Large intestine (tissue), 3 donors: Measurements from ENCODE around the gene PLEKHA6. TPM values are rescaled to one million over a fixed set of nuclear protein-coding genes. Genes with fewer than 3 reads are reported as not detected.
A peak's percentile ranks its signal among the peaks of the same experiment; 100 is the strongest.

Source experiments
- DNase-seq, 2 donors: peaks; one replicate each; pipeline versions ENCODE4 v3.0.0 to v3.0.0-alpha.2; 2013
- H3K27ac ChIP-seq: one replicate; pipeline ENCODE4 v1.5.1; 2013; ENCODE audit warnings: low read length
- H3K27me3 ChIP-seq: 2 replicates; pipeline ENCODE4 v1.6.1; 2013; ENCODE audit warnings: low read length; ENCODE audit not compliant: control insufficient read depth, insufficient read depth
- H3K36me3 ChIP-seq: 2 replicates; pipeline ENCODE4 v1.6.1; 2013; ENCODE audit warnings: low read length; ENCODE audit not compliant: control insufficient read depth, insufficient read depth
- H3K4me1 ChIP-seq: one replicate; pipeline ENCODE4 v1.6.1; 2013; ENCODE audit warnings: low read length; ENCODE audit not compliant: control insufficient read depth, insufficient read depth
- H3K4me3 ChIP-seq: one replicate; pipeline ENCODE4 v1.5.1; 2013; ENCODE audit warnings: low read length
- H3K9me3 ChIP-seq: one replicate; pipeline ENCODE4 v1.6.1; 2013; ENCODE audit warnings: mild to moderate bottlenecking, low read depth, low read length, moderate library complexity; ENCODE audit not compliant: control insufficient read depth
- WGBS: methylation state at CpG from one replicate; pipeline ENCODE4 v1.1.5; 2013; ENCODE audit warnings: low lambda C conversion rate; ENCODE audit not compliant: insufficient coverage; 5-methylcytosine and 5-hydroxymethylcytosine counted together
- polyA plus RNA-seq: library from polyadenylated mRNA; unstranded; fragments of 120-200 nt; gene quantifications from one replicate; pipeline ENCODE4 v1.2.1, GENCODE V29; 2013

PLEKHA6 gene
- polyA plus RNA-seq, 1 donor, result 59.3 TPM

DNA sequence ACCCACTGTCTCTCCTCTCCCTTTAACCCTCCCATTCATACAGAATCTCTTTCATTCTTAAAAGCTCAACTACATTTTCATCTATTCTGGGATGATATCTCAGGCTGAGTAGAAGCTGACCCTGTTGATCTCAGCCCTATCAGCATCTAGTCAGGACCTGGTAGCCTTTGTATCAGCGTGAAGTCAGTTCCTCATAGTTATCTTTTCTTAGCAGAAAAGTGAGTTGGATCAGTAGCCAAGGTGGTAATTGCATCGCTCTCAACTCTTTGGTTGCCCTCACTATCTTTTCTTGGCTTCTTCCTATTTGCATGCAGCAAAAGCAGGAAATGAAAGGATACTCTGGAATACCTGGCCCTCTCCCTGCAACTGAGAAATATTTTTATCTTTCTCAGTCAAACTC lies 132.4 kb downstream of the PLEKHA6 start:
- Histone ChIP-seq H3K27ac (peak overlapping the region; percentile 34), H3K27me3 (no peaks in the 10 kb centered on the region), H3K4me3 (no peak overlapping the region), H3K9me3 (no peaks in the 10 kb centered on the region), H3K36me3 (peaks cover 85% of the 10 kb centered on the region), H3K4me1 (peaks cover 27% of the 10 kb centered on the region)
- no peak for DNase-seq
- no CpG with 5 or more reads among the region's 2 CpGs for WGBS

DNA sequence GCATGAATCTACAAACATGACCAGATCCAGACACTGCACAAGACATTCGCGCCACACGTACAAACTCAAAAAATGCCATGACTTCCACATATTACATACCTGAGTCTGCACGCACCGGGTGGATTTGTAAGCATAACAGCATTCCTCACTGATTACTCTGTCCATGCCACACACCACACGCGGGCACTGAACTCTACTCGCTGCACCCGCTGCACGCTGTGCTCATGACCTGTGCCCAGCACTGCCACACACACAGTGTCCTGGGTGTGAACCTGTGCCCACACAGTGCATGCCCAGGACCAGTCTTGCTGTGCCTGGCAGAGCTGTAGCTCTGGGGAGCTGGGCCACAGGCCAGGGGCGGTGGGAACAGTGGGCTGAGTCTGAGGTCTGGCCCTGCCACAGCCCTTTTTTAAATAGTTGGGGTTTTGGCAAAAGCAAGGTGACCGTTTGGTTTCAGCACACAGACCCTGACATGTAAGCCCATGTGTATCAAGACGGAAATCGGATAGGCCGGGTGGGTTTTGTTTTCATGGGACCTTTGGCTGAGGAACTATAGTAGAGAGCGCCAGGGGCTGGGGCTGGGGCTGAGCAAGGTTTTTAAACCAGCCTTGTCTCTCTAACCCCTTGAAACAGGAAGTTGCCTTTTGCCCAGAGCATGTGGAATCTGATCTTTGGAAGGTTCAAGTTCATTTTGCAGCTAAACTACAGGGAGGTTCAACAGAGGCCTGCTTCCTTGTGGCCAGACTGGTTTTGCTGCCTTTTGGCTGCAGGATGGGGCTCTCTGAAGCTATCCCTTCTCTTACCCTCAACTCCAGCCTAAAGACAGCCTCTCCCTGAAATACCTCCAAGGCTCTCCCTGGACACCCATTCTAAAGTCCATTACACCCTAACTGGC lies 133.6 kb downstream of the PLEKHA6 start:
- no peaks in the 10 kb centered on the region for H3K27me3 ChIP-seq
- DNase-seq, result peak; percentile 63 to 87
- H3K27ac ChIP-seq, result peak overlapping the region; percentile 65
- peaks cover 27% of the 10 kb centered on the region for H3K4me1 ChIP-seq
- peaks cover 86% of the 10 kb centered on the region for H3K36me3 ChIP-seq
- WGBS, result no CpG with 5 or more reads among the region's 16 CpGs
- H3K9me3 ChIP-seq, result no peaks in the 10 kb centered on the region
- H3K4me3 ChIP-seq, result no peak overlapping the region

- WGBS, result no CpG with 5 or more reads among the region's 8 CpGs
- no peaks in the 10 kb centered on the region for H3K27me3 ChIP-seq
- H3K4me3 ChIP-seq, result no peak overlapping the region
- H3K9me3 ChIP-seq, result no peaks in the 10 kb centered on the region
- H3K4me1 ChIP-seq, result peaks cover 27% of the 10 kb centered on the region
- no peak for DNase-seq
- peaks cover 84% of the 10 kb centered on the region for H3K36me3 ChIP-seq
- H3K27ac ChIP-seq, result no peak overlapping the region
Measured at GRCh38 chr1:204224655-204225054, 135.1 kb downstream of the PLEKHA6 start.

DNA sequence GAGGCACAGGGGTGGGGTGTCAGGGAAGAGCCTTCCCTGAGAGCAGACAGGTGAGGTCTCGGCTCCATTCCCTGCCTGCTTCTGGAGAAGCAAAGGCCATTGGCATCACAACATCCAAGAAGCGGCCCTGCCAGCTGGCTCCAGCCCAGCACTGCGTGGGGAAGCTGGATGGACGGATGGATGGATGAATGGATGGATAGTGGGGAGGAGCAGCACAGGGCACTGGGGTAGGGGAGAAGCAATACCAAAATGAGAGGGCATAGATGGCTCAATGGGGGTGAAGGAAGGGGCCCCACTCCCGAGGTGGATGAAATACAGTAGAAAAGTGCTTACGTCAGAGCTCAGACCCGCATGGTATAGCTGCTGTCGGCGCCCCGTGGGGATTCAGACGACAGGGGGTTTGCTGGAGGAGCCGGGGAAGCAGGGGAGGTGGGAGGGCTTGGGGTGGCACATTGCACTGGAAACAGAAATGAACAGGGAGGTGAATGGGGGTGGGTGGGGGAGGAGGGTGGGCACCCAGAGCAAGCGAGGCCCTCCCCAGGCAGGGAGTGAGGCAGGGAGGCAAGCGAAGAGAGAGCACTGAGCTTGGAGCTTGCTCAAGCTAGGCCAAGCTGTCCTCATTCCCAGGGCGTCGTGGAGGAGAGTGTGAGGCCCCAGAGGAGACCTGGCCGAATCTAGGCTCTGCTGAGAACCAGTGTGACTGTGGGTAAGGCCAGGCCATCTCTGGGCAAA lies 136.4 kb downstream of the PLEKHA6 start:
- H3K4me1 ChIP-seq, result peaks cover 23% of the 10 kb centered on the region
- H3K4me3 ChIP-seq, result no peak overlapping the region
- no peaks in the 10 kb centered on the region for H3K9me3 ChIP-seq
- 80% methylated on average over 1 of the region's 17 CpGs for WGBS
- no peak for DNase-seq
- no peaks in the 10 kb centered on the region for H3K27me3 ChIP-seq
- no peak overlapping the region for H3K27ac ChIP-seq
- H3K36me3 ChIP-seq, result peaks cover 75% of the 10 kb centered on the region

GRCh38 chr1:204222764-204223055 lies 137.0 kb downstream of the PLEKHA6 start:
- Histone ChIP-seq H3K4me3 (no peak overlapping the region), H3K27ac (no peak overlapping the region), H3K9me3 (no peaks in the 10 kb centered on the region), H3K36me3 (peaks cover 69% of the 10 kb centered on the region), H3K27me3 (no peaks in the 10 kb centered on the region), H3K4me1 (peaks cover 17% of the 10 kb centered on the region)
- no peak for DNase-seq
- WGBS, result no CpG with 5 or more reads among the region's 3 CpGs

DNA sequence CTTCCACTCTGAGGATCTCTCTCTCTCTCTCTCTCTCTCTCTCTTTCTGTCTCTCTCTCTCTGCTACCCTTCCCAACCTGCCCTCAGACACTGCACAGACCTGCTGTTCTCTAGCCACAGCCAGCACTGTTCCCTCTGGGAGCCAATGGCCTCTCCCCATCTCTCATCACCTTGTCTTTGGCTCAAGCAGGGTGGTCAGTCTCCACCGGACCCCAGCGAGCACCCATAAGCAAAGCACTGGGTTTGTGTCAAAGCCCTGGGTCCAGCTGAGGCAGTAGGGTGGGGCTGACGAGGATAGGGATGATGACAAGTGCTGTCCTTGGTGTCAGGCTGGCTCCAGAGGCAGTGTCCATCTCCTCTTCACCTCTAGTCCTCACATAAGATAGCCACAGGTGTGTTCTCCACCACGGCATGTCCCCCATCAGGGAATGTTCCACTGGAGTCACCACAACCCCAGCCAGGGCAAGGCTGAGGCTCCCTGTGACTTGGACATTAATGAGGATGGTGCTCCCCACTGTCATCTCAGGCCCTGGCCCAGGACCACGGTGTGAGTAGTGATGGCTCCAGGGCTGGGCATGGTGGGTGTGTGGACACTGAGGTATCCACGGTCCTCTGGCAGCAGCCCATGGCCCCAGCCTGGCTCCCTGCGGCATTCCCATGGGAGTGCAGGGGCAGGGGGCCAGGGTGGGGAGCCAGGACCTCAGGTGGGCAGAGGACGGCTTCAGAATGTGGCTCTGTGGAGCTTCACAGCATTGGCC lies 137.5 kb downstream of the PLEKHA6 start:
- peaks cover 64% of the 10 kb centered on the region for H3K36me3 ChIP-seq
- H3K27ac ChIP-seq, result no peak overlapping the region
- H3K4me1 ChIP-seq, result peaks cover 14% of the 10 kb centered on the region
- H3K9me3 ChIP-seq, result no peaks in the 10 kb centered on the region
- WGBS, result no CpG with 5 or more reads among the region's 8 CpGs
- no peaks in the 10 kb centered on the region for H3K27me3 ChIP-seq
- no peak overlapping the region for H3K4me3 ChIP-seq
- DNase-seq, result no peak

DNA sequence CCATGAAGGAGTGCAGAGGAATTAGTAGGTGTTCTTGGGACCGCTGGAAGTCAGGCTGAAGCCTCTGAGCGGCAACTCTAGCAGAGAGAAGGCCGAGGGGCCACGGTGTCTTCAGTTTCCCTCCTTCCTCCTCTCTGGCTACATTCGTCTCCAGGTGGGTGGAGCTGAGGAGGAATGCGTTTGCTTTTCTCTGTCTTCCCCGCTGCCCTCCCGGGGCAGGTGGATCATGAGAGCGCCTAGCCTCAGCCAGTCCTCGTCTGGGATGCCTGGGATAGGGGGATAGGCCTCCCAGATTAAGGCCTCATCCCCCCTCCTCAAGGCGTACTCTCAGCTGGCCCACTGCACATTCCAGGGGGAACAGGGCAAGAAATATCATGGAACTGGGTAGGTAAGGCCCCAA lies 138.5 kb downstream of the PLEKHA6 start:
- H3K4me3 ChIP-seq, result no peak overlapping the region
- DNase-seq, result no peak
- no CpG with 5 or more reads among the region's 11 CpGs for WGBS
- no peak overlapping the region for H3K27ac ChIP-seq
- H3K9me3 ChIP-seq, result no peaks in the 10 kb centered on the region
- H3K36me3 ChIP-seq, result peaks cover 58% of the 10 kb centered on the region
- no peaks in the 10 kb centered on the region for H3K27me3 ChIP-seq
- H3K4me1 ChIP-seq, result peaks cover 6% of the 10 kb centered on the region

DNA sequence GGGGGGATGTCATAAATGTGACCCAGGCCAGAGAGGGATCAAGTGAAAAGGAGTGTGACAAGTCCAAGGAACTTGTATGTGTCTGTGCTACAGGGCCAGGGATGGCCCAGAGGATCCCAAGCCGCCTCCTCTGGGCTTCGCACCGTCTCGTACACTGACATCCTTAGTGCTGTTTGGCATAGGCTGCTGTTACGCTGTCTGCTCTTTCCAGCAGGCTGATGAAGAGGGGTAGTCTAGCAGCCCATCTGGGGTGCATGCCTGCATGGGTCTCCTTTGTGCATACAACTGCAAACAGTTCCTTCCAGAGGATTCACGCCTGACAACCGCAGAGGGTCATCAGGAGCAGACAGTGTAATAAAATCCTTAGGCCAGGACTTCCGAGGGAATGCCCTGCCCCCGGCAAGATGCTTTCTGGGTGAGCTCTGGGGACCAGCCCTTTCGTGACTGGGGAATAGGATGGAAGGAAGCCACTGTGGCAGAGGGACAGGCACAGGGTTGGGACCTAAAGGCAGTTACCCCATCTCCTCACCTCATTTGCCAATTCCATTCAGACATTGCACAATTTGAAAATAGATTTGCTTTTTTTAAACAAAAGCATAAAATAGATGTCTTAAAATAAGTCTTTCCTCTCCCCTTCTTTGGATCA lies 139.6 kb downstream of the PLEKHA6 start:
- no peak overlapping the region for H3K27ac ChIP-seq
- H3K27me3 ChIP-seq, result no peaks in the 10 kb centered on the region
- no peak for DNase-seq
- H3K36me3 ChIP-seq, result peaks cover 54% of the 10 kb centered on the region
- no CpG with 5 or more reads among the region's 10 CpGs for WGBS
- no peaks in the 10 kb centered on the region for H3K4me1 ChIP-seq
- H3K9me3 ChIP-seq, result no peaks in the 10 kb centered on the region
- H3K4me3 ChIP-seq, result no peak overlapping the region

DNA sequence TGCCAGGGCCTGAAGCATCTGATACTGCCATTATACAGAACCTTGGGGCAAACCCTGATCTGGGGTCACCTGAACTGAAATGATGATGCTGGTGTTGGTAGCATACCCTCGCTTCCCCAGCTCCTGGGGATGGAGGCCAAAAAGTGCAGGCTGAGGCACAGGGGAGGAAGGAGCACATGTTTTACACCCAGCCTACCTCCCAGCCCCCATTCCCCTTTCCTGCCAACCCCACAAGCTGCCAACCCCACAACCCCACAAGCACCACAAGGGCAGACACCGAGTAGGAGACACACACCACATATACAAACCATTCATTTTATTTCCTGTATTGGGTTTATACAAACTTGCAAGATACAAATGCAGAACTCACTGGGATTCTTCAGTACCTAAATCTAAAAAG lies 141.2 kb downstream of the PLEKHA6 start:
- WGBS, result no CpG with 5 or more reads among the region's 2 CpGs
- no peak for DNase-seq
- H3K27me3 ChIP-seq, result no peaks in the 10 kb centered on the region
- no peaks in the 10 kb centered on the region for H3K9me3 ChIP-seq
- peaks cover 40% of the 10 kb centered on the region for H3K36me3 ChIP-seq
- H3K4me3 ChIP-seq, result no peak overlapping the region
- no peak overlapping the region for H3K27ac ChIP-seq
- H3K4me1 ChIP-seq, result peaks cover 3% of the 10 kb centered on the region

GRCh38 chr1:204217648-204218000 lies 142.1 kb downstream of the PLEKHA6 start:
- no peak overlapping the region for H3K4me3 ChIP-seq
- peaks cover 3% of the 10 kb centered on the region for H3K4me1 ChIP-seq
- H3K36me3 ChIP-seq, result peaks cover 32% of the 10 kb centered on the region
- no peak for DNase-seq
- H3K9me3 ChIP-seq, result no peaks in the 10 kb centered on the region
- H3K27ac ChIP-seq, result no peak overlapping the region
- no CpG with 5 or more reads among the region's 4 CpGs for WGBS
- H3K27me3 ChIP-seq, result no peaks in the 10 kb centered on the region
